Endothelial cell of umbilical vein (primary cell): ENCODE data around the gene ALG11. TPM values are rescaled to one million over a fixed set of nuclear protein-coding genes. Genes with fewer than 3 reads are reported as not detected.

Experiments used
- BruUV-seq: library from RNA; stranded (reverse); fragments of 400-500 nt; replicated peaks from 2 replicates; lab custom pipeline; 2021; lab: Mats Ljungman, UMichigan
- CTCF ChIA-PET: fragments of 300-600, 350-600 bp; sonication (Branson Sonifier 250); formaldehyde crosslinking; loops from one replicate; lab custom pipeline; 2021; ENCODE audit warnings: antibody characterized with exemption, inconsistent platforms; lab: Charles Lee
- POLR2A ChIA-PET: fragments of 300-600, 350-600 bp; sonication (Branson Sonifier 250); formaldehyde crosslinking; loops from one replicate; lab custom pipeline; 2021; ENCODE audit warnings: antibody characterized with exemption, inconsistent platforms; lab: Charles Lee
- DNase-seq: peaks from one replicate; pipeline ENCODE4 v3.0.0-alpha.2; 2011; ENCODE audit warnings: low read depth, low spot score
- FAIRE-seq: peaks from 2 replicates; lab custom pipeline; 2011; peaks lifted over from hg19 to GRCh38; lab: Jason Lieb, UNC
- H2AFZ ChIP-seq: 2 replicates; pipeline ENCODE4 v1.6.0; 2012; ENCODE audit warnings: low read depth, low read length, control low read depth, inconsistent platforms
- H3K27ac ChIP-seq: 2 replicates; pipeline ENCODE4 v1.5.1; 2011; ENCODE audit warnings: low read depth, mild to moderate bottlenecking, control low read depth, low read length, moderate library complexity; ENCODE audit not compliant: insufficient read depth
- H3K27me3 ChIP-seq, 2 experiments: 2 replicates each; pipeline versions ENCODE4 v1.6.0 to v1.6.1; 2011; ENCODE audit warnings: low read length in 2 of 2, mixed read lengths in 1 of 2; ENCODE audit not compliant: control insufficient read depth in 2 of 2, insufficient read depth in 2 of 2
- H3K36me3 ChIP-seq, 2 experiments: 2 replicates in 1 of 2; 3 replicates in 1 of 2; pipeline ENCODE4 v1.5.1; 2011; ENCODE audit warnings: low read length in 2 of 2, mild to moderate bottlenecking in 1 of 2, moderate library complexity in 1 of 2; ENCODE audit not compliant: control insufficient read depth in 2 of 2, insufficient read depth in 2 of 2; ENCODE audit errors: extremely low read depth in 1 of 2
- H3K4me1 ChIP-seq: 3 replicates; pipeline ENCODE4 v1.5.1; 2011; ENCODE audit warnings: mild to moderate bottlenecking, low read length; ENCODE audit not compliant: control insufficient read depth, insufficient read depth; ENCODE audit errors: extremely low read depth
- H3K4me2 ChIP-seq: 2 replicates; pipeline ENCODE4 v1.6.1; 2011; ENCODE audit warnings: low read length, control low read depth, mixed read lengths; ENCODE audit not compliant: insufficient read depth
- H3K4me3 ChIP-seq, 3 experiments: fragments of 200-600 bp in 1 of 3; sonication (generic), shearing (Covaris generic) in 1 of 3; replicated peaks in 1 of 3; 2 replicates each; pipeline ENCODE4 v1.5.1; 2011 to 2016; ENCODE audit warnings: control low read depth in 3 of 3, low read length in 3 of 3, mild to moderate bottlenecking in 2 of 3, inconsistent platforms in 1 of 3, low read depth in 1 of 3, moderate library complexity in 1 of 3; ENCODE audit not compliant: insufficient read depth in 1 of 3
- H3K79me2 ChIP-seq: 2 replicates; pipeline ENCODE4 v1.6.0; 2012; ENCODE audit warnings: low read length, inconsistent platforms; ENCODE audit not compliant: control insufficient read depth, insufficient read depth
- H3K9ac ChIP-seq: replicated peaks from 2 replicates; pipeline ENCODE3; 2011; ENCODE audit warnings: low read length, control low read depth; ENCODE audit not compliant: insufficient read depth; ENCODE audit errors: extremely low read depth
- H3K9me1 ChIP-seq: replicated peaks from 3 replicates; pipeline ENCODE4 v1.6.0; 2011; ENCODE audit warnings: mild to moderate bottlenecking, low read length; ENCODE audit not compliant: control insufficient read depth, insufficient read depth; ENCODE audit errors: extremely low read depth
- H3K9me3 ChIP-seq: replicated peaks from 2 replicates; pipeline ENCODE4 v1.5.1; 2012; ENCODE audit warnings: low read length, inconsistent platforms; ENCODE audit not compliant: control insufficient read depth, insufficient read depth
- H4K20me1 ChIP-seq: replicated peaks from 2 replicates; pipeline ENCODE3; 2011; ENCODE audit warnings: mild to moderate bottlenecking, low read length; ENCODE audit not compliant: control insufficient read depth, insufficient read depth; ENCODE audit errors: extremely low read depth
- CTCF ChIP-seq, 2 donors: IDR thresholded peaks; 1 replicate in 1 of 2; 2 replicates in 1 of 2; pipeline ENCODE4 v1.5.1; 2011; ENCODE audit warnings: low read length in 2 of 2, mild to moderate bottlenecking in 2 of 2, moderate library complexity in 2 of 2, control low read depth in 1 of 2, inconsistent platforms in 1 of 2, low read depth in 1 of 2; ENCODE audit not compliant: insufficient read depth in 1 of 2; ENCODE audit errors: extremely low read depth in 1 of 2
- EZH2 ChIP-seq: IDR thresholded peaks from 2 replicates; pipeline ENCODE4 v1.6.1; 2012; ENCODE audit warnings: borderline replicate concordance, low read depth, mild to moderate bottlenecking, moderate library complexity, low read length, inconsistent platforms; ENCODE audit not compliant: severe bottlenecking
- FOS ChIP-seq: IDR thresholded peaks from 2 replicates; pipeline ENCODE4 v1.6.1; 2011; ENCODE audit warnings: mild to moderate bottlenecking, low read length, moderate library complexity, borderline replicate concordance; ENCODE audit not compliant: insufficient read depth
- GATA2 ChIP-seq: IDR thresholded peaks from 2 replicates; pipeline ENCODE4 v1.7.0; 2011; ENCODE audit warnings: low read depth, mild to moderate bottlenecking, moderate library complexity, mixed read lengths, low read length; ENCODE audit not compliant: insufficient read length, insufficient read depth
- JUN ChIP-seq: IDR thresholded peaks from 2 replicates; pipeline ENCODE4 v1.6.1; 2011; ENCODE audit warnings: borderline replicate concordance, low read depth; ENCODE audit not compliant: insufficient read length, insufficient read depth
- MAX ChIP-seq: IDR thresholded peaks from 2 replicates; pipeline ENCODE4 v1.6.1; 2011; ENCODE audit not compliant: insufficient read depth, insufficient read length
- MYC ChIP-seq: IDR thresholded peaks from one replicate; pipeline ENCODE4 v1.6.1; 2011; ENCODE audit warnings: mild to moderate bottlenecking, low read depth, low read length
- POLR2A ChIP-seq: IDR thresholded peaks from 2 replicates; pipeline ENCODE4 v1.6.1; 2012; ENCODE audit warnings: low read depth, mild to moderate bottlenecking, control low read depth, low read length
- POLR2AphosphoS5 ChIP-seq: IDR thresholded peaks from 2 replicates; pipeline ENCODE4 v1.6.1; 2012; ENCODE audit warnings: low read depth, mild to moderate bottlenecking, control low read depth, low read length, moderate library complexity; ENCODE audit not compliant: insufficient read depth
- dilution Hi-C: fragments of 300-500 bp; cut with MboI; formaldehyde crosslinking; loops from one replicate; pipeline ENCODE4 v1.15.0; 2019; ENCODE audit warnings: low sequenced_read_pairs; ENCODE audit not compliant: extremely low pct_ligation_motif_present
- intact Hi-C: fragments of 100-400 bp; cut with micrococcal nuclease; formaldehyde crosslinking; loops from one replicate; pipeline ENCODE4 v1.10.0; 2022
- polyA plus RNA-seq, 4 experiments: library from polyadenylated mRNA; depleted of rRNA in 3 of 4; stranded (reverse) in 3 of 4; unstranded in 1 of 4; fragments of >200 nt; gene quantifications; 2 replicates each; pipeline versions ENCODE4 v1.2.1 to v1.2.3, GENCODE V29; 2011 to 2012; ENCODE audit warnings: missing spikeins in 1 of 4
- total RNA-seq: library from RNA; stranded (reverse); gene quantifications from 2 replicates; pipeline ENCODE4 v1.2.3, GENCODE V29; 2021

ALG11 gene
- total and polyA plus RNA-seq, 2 donors (not counting 3 experiments of a cell fraction or from before 2014, with no cell fraction given) = 6.5 to 31.0 TPM

- FAIRE-seq (no peak), DNase-seq (no peak)
- intact Hi-C loops = no loop called here
- no peaks in the 10 kb centered on the region for H3K27me3 ChIP-seq
- dilution Hi-C loops = no loop called here
- H3K4me3 ChIP-seq = no peak overlapping the region
- ChIA-PET CTCF (no interaction called here), POLR2A (no interaction called here)
- H3K27ac ChIP-seq = no peak overlapping the region
- H3K9me3 ChIP-seq = no peaks in the 10 kb centered on the region
- H4K20me1 ChIP-seq = no peaks in the 10 kb centered on the region
- H3K9ac ChIP-seq = no peak overlapping the region
- no peaks in the 10 kb centered on the region for H3K9me1 ChIP-seq
- peaks cover 2% of the 10 kb centered on the region for H3K79me2 ChIP-seq
- no TSS peak for BruUV-seq
- H3K36me3 ChIP-seq = peaks cover 2 to 13% of the 10 kb centered on the region in 2 experiments
- H3K4me2 ChIP-seq = no peak overlapping the region
- TF ChIP-seq CTCF (IDR thresholded peaks at IDR 0.05; ENCODE audit: extremely low read depth in 1 of 2, insufficient read depth in 1 of 2, low read depth in 1 of 2, low read length in 2 of 2) (no peak), POLR2AphosphoS5 (no peak), POLR2A (no peak), MYC (no peak), GATA2 (no peak), JUN (no peak), MAX (no peak), EZH2 (no peak), FOS (no peak)
- no peak overlapping the region for H2AFZ ChIP-seq
- H3K4me1 ChIP-seq = no peaks in the 10 kb centered on the region
These were observed 15.6 kb downstream of the ALG11 start for GRCh38 chr13:52027832-52028231.
